Pancreas (tissue), 10 donors: ENCODE data around the gene ARPIN. TPM values are rescaled to one million over a fixed set of nuclear protein-coding genes. Genes with fewer than 3 reads are reported as not detected.

Source experiments
- ATAC-seq, 4 donors: fragments of 200-7000 bp; cut with Tn5 transposase; one replicate each; pipeline versions ENCODE4 v1.8.0 to v1.9.1; 2020; ENCODE audit warnings: mild to moderate bottlenecking in 4 of 4, moderate library complexity in 4 of 4
- DNase-seq, 6 donors: peaks; one replicate each; pipeline ENCODE4 v3.0.0-alpha.2; 2020
- FAIRE-seq: peaks from 2 replicates; lab custom pipeline; 2012; peaks lifted over from hg19 to GRCh38; lab: Jason Lieb, UNC
- H3K27ac ChIP-seq, 4 donors: fragments of 200-600 bp; sonication (generic); 1 replicate in 3 of 4; 2 replicates in 1 of 4; pipeline versions ENCODE4 v1.5.0 to v1.8.0; 2020
- H3K27me3 ChIP-seq, 4 donors: fragments of 200-600 bp; one replicate each; pipeline ENCODE4 v1.8.0; 2021
- H3K36me3 ChIP-seq, 3 donors: fragments of 200-600 bp; sonication (generic) in 1 of 3; one replicate each; pipeline versions ENCODE4 v1.5.0 to v1.8.0; 2020 to 2021
- H3K4me1 ChIP-seq, 3 donors: fragments of 200-600 bp; one replicate each; pipeline ENCODE4 v1.8.0; 2021
- H3K4me3 ChIP-seq, 4 donors: fragments of 200-600 bp; sonication (generic) in 2 of 4; one replicate each; pipeline versions ENCODE4 v1.5.0 to v1.8.0; 2020 to 2021
- H3K9me3 ChIP-seq, 4 donors: fragments of 200-600 bp; one replicate each; pipeline ENCODE4 v1.8.0; 2021
- WGBS, 2 donors: extraction: QIAGEN DNeasy Blood & Tissue Kit; methylation state at CpG; one replicate each; pipeline ENCODE4 v1.1.7; 2013; 5-methylcytosine and 5-hydroxymethylcytosine counted together
- intact Hi-C, 3 donors: fragments of 100-400 bp; cut with DNase I; formaldehyde crosslinking; loops; one replicate each; pipeline versions ENCODE4 v1.11.1 to v1.14.2; 2022
- polyA plus RNA-seq, 2 donors: library from polyadenylated mRNA; stranded (reverse); fragments of 200-250 nt; gene quantifications; one replicate each; pipeline ENCODE4 v1.2.3, GENCODE V29; 2013
- total RNA-seq, 6 donors: library from RNA; stranded (reverse); fragmentation: NEBNext Ultra II Directional in 4 of 6; extraction: Animal tissue kit (Norgen Biotek cat#: 25700) in 4 of 6; gene quantifications; one replicate each; pipeline versions ENCODE4 v1.2.1 to v1.2.4, GENCODE V29; 2021 to 2023
- TF ChIP-seq, protein P1 (sequence below), 4 donors: fragments of 200-600 bp; sonication (generic) in 3 of 4; IDR thresholded peaks; one replicate each; pipeline versions ENCODE4 v1.5.0 to v1.8.0; 2021; ENCODE audit warnings: antibody characterized with exemption in 4 of 4
- donor health status: healthy with polysubstance abuse.
- donor health status: DM: no; HTN: no; CAD: no; lungs with moderate emphysema.
- donor health status: DM: no; HTN: no; CAD: no.
- donor health status: control.
- donor health status: control.
- donor health status: Bipolar disorder and iron deficiency.
- donor health status: DM: yes; HTN: yes; CAD: no.
- donor health status: DM: no; HTN: no; CAD: no.
- donor health status: DM: no; HTN: no; CAD: no.
- donor health status: DM: yes; HTN: yes; CAD: no.

Gene ARPIN
- total and polyA plus RNA-seq, 8 donors = 12.6 to 49.8 (median 30.4) TPM

DNA sequence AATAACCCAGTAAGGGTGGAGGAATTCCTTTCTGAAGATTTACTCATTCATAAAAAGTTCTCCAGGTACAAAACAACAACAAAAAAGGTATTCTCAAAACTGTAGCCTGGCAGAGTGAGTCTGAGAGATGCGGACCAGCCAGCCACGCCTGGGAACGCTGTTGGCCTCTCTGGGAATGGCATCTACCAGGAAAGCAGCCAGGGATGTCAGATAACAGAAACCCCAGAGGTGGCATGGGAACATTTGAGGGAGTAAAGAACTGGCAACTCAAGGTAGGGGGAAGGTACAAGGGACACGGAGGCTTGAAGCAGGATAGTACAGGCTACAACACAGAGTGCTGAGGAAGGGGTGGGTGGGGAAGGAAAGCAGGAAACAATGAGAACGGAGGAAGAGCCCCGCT lies 11.9 kb downstream of the ARPIN start:
- ATAC-seq (no peak), FAIRE-seq (no peak), DNase-seq (no peak)
- intact Hi-C loops = loop anchor here in 2 of 3 donors (5.0 to 10.0 kb wide), 2 partner anchors 171 to 184 kb away; no protein-coding TSS in a partner anchor
- Histone ChIP-seq H3K4me3 (no peak overlapping the region), H3K27me3 (no peaks in the 10 kb centered on the region), H3K27ac (no peak overlapping the region), H3K9me3 (no peaks in the 10 kb centered on the region), H3K4me1 (no peaks in the 10 kb centered on the region), H3K36me3 (peaks cover 0 to 38% (median 0%) of the 10 kb centered on the region in 3 donors)
- WGBS, 2 donors = 60 to 62% methylated on average over 6 of the region's 6 CpGs
- TF ChIP-seq, protein P1, sequence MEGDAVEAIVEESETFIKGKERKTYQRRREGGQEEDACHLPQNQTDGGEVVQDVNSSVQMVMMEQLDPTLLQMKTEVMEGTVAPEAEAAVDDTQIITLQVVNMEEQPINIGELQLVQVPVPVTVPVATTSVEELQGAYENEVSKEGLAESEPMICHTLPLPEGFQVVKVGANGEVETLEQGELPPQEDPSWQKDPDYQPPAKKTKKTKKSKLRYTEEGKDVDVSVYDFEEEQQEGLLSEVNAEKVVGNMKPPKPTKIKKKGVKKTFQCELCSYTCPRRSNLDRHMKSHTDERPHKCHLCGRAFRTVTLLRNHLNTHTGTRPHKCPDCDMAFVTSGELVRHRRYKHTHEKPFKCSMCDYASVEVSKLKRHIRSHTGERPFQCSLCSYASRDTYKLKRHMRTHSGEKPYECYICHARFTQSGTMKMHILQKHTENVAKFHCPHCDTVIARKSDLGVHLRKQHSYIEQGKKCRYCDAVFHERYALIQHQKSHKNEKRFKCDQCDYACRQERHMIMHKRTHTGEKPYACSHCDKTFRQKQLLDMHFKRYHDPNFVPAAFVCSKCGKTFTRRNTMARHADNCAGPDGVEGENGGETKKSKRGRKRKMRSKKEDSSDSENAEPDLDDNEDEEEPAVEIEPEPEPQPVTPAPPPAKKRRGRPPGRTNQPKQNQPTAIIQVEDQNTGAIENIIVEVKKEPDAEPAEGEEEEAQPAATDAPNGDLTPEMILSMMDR (IDR thresholded peaks at IDR 0.05) = no peak

DNA sequence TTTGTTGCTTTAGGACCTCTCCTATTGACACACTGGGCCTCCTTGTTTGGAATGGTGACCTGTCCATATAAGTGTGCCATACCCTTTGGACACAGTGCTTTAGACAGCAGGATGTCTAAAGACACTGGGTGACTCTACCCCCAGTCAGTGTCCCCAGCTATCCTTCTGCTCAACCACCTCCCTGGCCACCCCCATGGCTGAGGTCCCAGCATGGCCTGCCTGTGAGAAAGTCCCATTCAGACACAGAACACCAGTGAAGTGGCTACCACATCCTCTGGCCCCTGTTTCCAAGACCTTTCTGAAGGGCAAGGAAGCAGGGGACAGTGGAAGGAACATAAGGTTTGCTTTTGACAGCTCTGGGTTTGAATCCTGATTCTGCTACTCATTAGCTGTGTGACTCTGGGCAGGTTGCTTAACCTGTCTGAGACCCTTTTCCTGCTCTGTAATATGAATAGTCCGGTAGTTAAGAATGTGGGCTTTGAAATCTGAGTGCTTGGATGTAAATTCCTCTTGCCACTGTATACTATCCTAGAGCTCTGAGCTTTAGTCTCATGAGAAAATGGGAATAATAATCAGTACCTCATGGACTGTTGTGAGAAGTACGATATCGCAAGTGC lies 12.7 kb downstream of the ARPIN start:
- WGBS, 2 donors = 87 to 95% methylated on average over 3 of the region's 3 CpGs
- no peak for FAIRE-seq
- no peaks in the 10 kb centered on the region for H3K27me3 ChIP-seq

DNA sequence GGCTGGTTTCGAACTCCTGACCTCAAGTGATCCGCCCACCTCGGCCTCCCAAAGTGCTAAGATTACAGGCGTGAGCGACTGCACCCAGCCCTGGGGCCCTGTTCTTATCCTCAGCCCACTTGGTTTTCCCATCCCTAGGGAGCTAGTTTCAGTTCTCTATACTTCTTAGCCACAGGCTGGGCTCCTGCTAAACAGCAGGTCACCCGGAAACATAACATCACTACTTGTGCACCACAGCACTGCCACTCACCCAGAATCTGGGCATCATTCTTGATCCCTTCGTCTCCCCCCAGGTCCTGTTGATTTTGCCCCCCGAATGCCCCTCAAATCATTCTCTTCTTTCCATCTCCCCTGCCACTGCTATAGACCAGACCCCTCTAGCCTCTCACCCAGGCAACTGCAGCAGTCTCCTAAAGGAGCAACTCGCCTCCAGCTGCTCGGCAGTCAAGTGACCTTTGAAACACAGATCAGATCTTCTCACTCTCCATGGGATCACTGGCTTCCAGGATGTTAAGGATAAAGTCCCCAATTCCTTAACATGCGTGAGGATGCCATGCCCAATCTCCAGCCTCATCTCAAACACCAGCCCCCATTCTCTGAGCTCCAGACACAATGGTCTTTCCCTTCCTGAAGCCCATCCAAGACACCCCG lies 13.3 kb downstream of the ARPIN start:
- intact Hi-C loops = no loop called here

More for the DNA sequence above, 12.7 kb downstream of the ARPIN start:
- DNase-seq (no peak), ATAC-seq (no peak)
- H3K9me3 ChIP-seq = no peaks in the 10 kb centered on the region
- peaks cover 0 to 38% (median 0%) of the 10 kb centered on the region in 3 donors for H3K36me3 ChIP-seq
- peaks cover 0 to 3% (median under 1%) of the 10 kb centered on the region in 3 donors for H3K4me1 ChIP-seq
- H3K4me3 ChIP-seq = no peak overlapping the region
- intact Hi-C loops = loop anchor here in 2 of 3 donors (5.0 to 10.0 kb wide), 2 partner anchors 172 to 185 kb away; no protein-coding TSS in a partner anchor
- TF ChIP-seq, protein P1 (IDR thresholded peaks at IDR 0.05) = no peak
- no peak overlapping the region for H3K27ac ChIP-seq

DNA sequence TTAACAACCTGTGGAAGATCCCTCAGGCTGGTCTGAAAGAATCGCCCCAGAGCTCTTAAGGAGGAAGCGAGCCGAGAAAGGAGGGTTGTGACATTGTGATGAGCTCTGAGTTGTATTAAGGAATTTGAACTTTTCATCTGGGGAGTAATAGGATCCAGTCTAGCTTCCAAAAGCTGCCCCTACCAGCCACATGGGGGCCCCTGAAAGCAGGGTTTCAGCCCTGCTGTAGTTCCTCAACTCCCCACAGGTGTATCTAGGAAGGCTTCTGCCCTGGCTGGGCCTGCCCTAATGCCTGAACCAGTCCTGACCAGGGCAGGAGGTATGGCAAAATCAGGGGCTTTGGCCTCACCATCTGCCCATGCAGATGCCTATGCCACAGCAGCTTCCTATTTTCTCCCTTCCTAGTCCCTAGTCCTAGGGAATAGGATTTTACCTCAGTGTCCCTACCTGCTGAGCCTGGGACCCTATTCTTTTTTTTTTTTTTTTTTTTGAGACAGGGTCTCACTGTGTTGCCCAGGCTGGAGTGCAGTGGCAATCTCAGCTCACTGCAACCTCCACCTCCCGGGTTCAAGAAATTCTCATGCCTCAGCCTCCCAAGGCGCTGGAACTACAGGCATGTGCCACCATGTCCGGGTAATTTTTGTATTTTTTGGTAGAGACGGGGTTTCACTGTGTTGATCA lies 14.0 kb downstream of the ARPIN start:
- Histone ChIP-seq H3K27me3 (no peaks in the 10 kb centered on the region), H3K9me3 (no peaks in the 10 kb centered on the region), H3K4me3 (no peak overlapping the region), H3K36me3 (peaks cover 0 to 35% (median 0%) of the 10 kb centered on the region in 3 donors), H3K4me1 (peaks cover 0 to 9% (median 3%) of the 10 kb centered on the region in 3 donors), H3K27ac (no peak overlapping the region)
- ATAC-seq (peak in 3 of 4 donors; percentile 52 to 55 (median 55)), DNase-seq (peak in 3 of 6 donors; percentile 45 to 60 (median 46)), FAIRE-seq (no peak)
- WGBS, 2 donors = 88 to 90% methylated on average over 7 of the region's 7 CpGs
- TF ChIP-seq, protein P1 (IDR thresholded peaks at IDR 0.05) = peak; percentile 36 to 60 (median 58)
- intact Hi-C loops = no loop called here

More for the DNA sequence above, 13.3 kb downstream of the ARPIN start:
- Histone ChIP-seq H3K9me3 (no peaks in the 10 kb centered on the region), H3K27ac (no peak overlapping the region), H3K36me3 (peaks cover 0 to 38% (median 0%) of the 10 kb centered on the region in 3 donors), H3K4me3 (no peak overlapping the region), H3K27me3 (no peaks in the 10 kb centered on the region), H3K4me1 (peaks cover 0 to 9% (median 3%) of the 10 kb centered on the region in 3 donors)
- TF ChIP-seq, protein P1 (IDR thresholded peaks at IDR 0.05) = no peak
- no peak for DNase-seq
- 77 to 88% methylated on average over 12 of the region's 12 CpGs for WGBS, 2 donors
- peak in 1 of 4 donors; percentile 28 for ATAC-seq
- no peak for FAIRE-seq
